HepG2 (cell line): ENCODE data around the gene VASN. TPM values are rescaled to one million over a fixed set of nuclear protein-coding genes. Genes with fewer than 3 reads are reported as not detected.

Source experiments
- AGO2 ChIP-seq: fragments of 200-400 bp; formaldehyde crosslinking; optimal IDR thresholded peaks from 2 replicates; pipeline ENCODE3; 2017; ENCODE audit warnings: mild to moderate bottlenecking, low read depth, low read length, moderate library complexity
- ATRX ChIP-seq: sonication (generic); formaldehyde crosslinking; IDR thresholded peaks from 2 replicates; pipeline ENCODE4 v1.4.0; 2020; ENCODE audit warnings: missing genetic modification reagents, borderline replicate concordance
- HHEX ChIP-seq: IDR thresholded peaks from 2 replicates; pipeline ENCODE4 v1.6.1; 2016; ENCODE audit warnings: control low read depth
- KDM5A ChIP-seq: fragments of 200-600 bp; sonication (generic); IDR thresholded peaks from 2 replicates; pipeline ENCODE4 v1.7.0; 2018; ENCODE audit warnings: antibody characterized with exemption, mild to moderate bottlenecking, low read length, borderline replicate concordance
- KLF12 ChIP-seq: sonication (generic); formaldehyde crosslinking; IDR thresholded peaks from 2 replicates; pipeline ENCODE4 v1.4.0; 2020; ENCODE audit warnings: missing genetic modification reagents, borderline replicate concordance
- MTA1 ChIP-seq: sonication (generic); formaldehyde crosslinking; IDR thresholded peaks from 2 replicates; pipeline ENCODE4 v1.4.0; 2020; ENCODE audit warnings: missing genetic modification reagents, mild to moderate bottlenecking, borderline replicate concordance
- MXI1 ChIP-seq: IDR thresholded peaks from 3 replicates; pipeline ENCODE4 v1.6.1; 2012; ENCODE audit warnings: low read depth, low read length, inconsistent platforms, borderline replicate concordance
- NFIB ChIP-seq: sonication (generic); formaldehyde crosslinking; IDR thresholded peaks from 2 replicates; pipeline ENCODE4 v1.9.0; 2021; ENCODE audit warnings: missing genetic modification reagents, mild to moderate bottlenecking, borderline replicate concordance
- RFXANK ChIP-seq: IDR thresholded peaks from 2 replicates; pipeline ENCODE4 v1.6.1; 2016
- SRSF4 ChIP-seq: fragments of 200-400 bp; formaldehyde crosslinking; IDR thresholded peaks from one replicate; pipeline ENCODE4 v1.6.1; 2018; ENCODE audit warnings: mild to moderate bottlenecking, low read depth, low read length, moderate library complexity; ENCODE audit not compliant: poor library complexity, severe bottlenecking
- ZBTB3 ChIP-seq: sonication (generic); formaldehyde crosslinking; IDR thresholded peaks from 2 replicates; pipeline ENCODE4 v1.4.0; 2020; ENCODE audit warnings: low read depth, mild to moderate bottlenecking, moderate library complexity, missing genetic modification reagents, borderline replicate concordance
- ZNF235 ChIP-seq: sonication (generic); formaldehyde crosslinking; IDR thresholded peaks from 2 replicates; pipeline ENCODE4 v1.8.1; 2023; ENCODE audit warnings: mild to moderate bottlenecking, missing genetic modification reagents, borderline replicate concordance
- ZNF263 ChIP-seq: sonication (generic); formaldehyde crosslinking; IDR thresholded peaks from 2 replicates; pipeline ENCODE4 v1.4.0; 2020; ENCODE audit warnings: missing genetic modification reagents
- ZSCAN25 ChIP-seq: sonication (generic); formaldehyde crosslinking; IDR thresholded peaks from 2 replicates; pipeline ENCODE4 v1.8.0; 2022; ENCODE audit warnings: mild to moderate bottlenecking, missing genetic modification reagents
- polyA plus RNA-seq, 8 experiments: library from polyadenylated mRNA; depleted of rRNA in 3 of 8; stranded (reverse) in 7 of 8; unstranded in 1 of 8; fragments of >200 nt; fragmentation: Illumina TruSeq in 4 of 8; extraction: Trizol in 4 of 8; gene quantifications; 2 replicates each; pipeline versions ENCODE4 v1.2.1 to v1.2.3, GENCODE V29; 2011 to 2016; ENCODE audit warnings: low read depth in 4 of 8, missing spikeins in 1 of 8, mixed read lengths in 1 of 8; ENCODE audit not compliant: insufficient read depth in 1 of 8
- total RNA-seq, 5 experiments: library from RNA; depleted of rRNA; stranded (reverse); fragments of >200 nt; fragmentation: Illumina TruSeq; extraction: Trizol; gene quantifications; 2 replicates each; pipeline ENCODE4 v1.2.3, GENCODE V29; 2016; ENCODE audit warnings: low read depth in 1 of 5
- TF ChIP-seq, protein P1 (sequence below): sonication (generic); formaldehyde crosslinking; IDR thresholded peaks from 2 replicates; pipeline ENCODE4 v1.5.1; 2020; ENCODE audit warnings: mild to moderate bottlenecking, moderate library complexity, missing genetic modification reagents
- TF ChIP-seq, protein P2 (sequence below): IDR thresholded peaks from 2 replicates; pipeline ENCODE4 v1.6.1; 2016; ENCODE audit warnings: mild to moderate bottlenecking
- TF ChIP-seq, protein P3 (sequence below), 2 experiments: IDR thresholded peaks; 2 replicates each; pipeline ENCODE4 v1.6.1; 2011 to 2012; ENCODE audit warnings: low read length in 2 of 2, borderline replicate concordance in 1 of 2, low read depth in 1 of 2, mild to moderate bottlenecking in 1 of 2, moderate library complexity in 1 of 2
- TF ChIP-seq, protein P4 (sequence below): IDR thresholded peaks from 2 replicates; pipeline ENCODE4 v1.6.1; 2016; ENCODE audit warnings: control low read depth
- TF ChIP-seq, protein P5 (sequence below): IDR thresholded peaks from 2 replicates; pipeline ENCODE4 v1.6.1; 2016; ENCODE audit warnings: mild to moderate bottlenecking, missing biosample characterization, missing genetic modification reagents

VASN gene
- total and polyA plus RNA-seq, 2 of the 13 experiments (the other 11 are each of a cell fraction or from before 2014, with no cell fraction given) = 8.4 to 18.2 TPM

DNA sequence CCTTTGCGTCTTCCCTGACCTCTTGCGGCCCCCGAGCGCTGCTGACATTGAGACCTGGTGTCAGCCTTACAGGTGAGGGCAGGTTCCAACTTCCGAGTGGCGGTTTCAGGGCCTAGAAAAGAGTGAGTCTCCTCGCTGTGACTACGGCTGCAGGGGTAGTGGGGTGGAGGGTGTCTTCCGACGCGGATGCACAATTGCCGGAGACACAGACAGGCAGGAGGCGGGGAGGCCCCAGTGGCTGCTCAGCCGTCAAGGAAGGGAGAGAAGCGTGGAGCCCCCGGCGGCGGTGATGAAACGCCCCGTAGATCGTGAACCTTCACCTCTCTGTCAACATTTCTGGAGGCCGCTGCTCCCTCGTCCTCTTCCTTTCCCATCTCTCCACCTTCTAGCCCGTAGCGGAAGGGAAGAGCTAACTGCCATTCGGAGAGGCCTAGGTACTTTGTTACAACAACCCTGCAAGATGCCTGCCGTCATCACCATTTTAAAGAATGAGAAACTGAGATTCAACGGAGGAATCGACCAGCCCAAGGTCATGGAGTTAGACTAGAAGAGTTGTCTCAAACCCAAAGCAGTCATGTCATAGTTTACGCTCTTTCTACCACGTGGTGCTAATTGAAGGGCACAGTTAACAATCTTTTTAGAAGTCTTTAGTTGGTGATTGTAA lies 54.5 kb downstream of the VASN start (continued):
- TF ChIP-seq, protein P1, sequence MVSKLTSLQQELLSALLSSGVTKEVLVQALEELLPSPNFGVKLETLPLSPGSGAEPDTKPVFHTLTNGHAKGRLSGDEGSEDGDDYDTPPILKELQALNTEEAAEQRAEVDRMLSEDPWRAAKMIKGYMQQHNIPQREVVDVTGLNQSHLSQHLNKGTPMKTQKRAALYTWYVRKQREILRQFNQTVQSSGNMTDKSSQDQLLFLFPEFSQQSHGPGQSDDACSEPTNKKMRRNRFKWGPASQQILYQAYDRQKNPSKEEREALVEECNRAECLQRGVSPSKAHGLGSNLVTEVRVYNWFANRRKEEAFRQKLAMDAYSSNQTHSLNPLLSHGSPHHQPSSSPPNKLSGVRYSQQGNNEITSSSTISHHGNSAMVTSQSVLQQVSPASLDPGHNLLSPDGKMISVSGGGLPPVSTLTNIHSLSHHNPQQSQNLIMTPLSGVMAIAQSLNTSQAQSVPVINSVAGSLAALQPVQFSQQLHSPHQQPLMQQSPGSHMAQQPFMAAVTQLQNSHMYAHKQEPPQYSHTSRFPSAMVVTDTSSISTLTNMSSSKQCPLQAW = peak; percentile 82
- TF ChIP-seq SRSF4 = no peak
- TF ChIP-seq ZNF263 = peak; percentile 44; the same call in 1 of the 2 replicates
- no peak for TF ChIP-seq ATRX (CRISPR knock-in tag)
- TF ChIP-seq, protein P2, sequence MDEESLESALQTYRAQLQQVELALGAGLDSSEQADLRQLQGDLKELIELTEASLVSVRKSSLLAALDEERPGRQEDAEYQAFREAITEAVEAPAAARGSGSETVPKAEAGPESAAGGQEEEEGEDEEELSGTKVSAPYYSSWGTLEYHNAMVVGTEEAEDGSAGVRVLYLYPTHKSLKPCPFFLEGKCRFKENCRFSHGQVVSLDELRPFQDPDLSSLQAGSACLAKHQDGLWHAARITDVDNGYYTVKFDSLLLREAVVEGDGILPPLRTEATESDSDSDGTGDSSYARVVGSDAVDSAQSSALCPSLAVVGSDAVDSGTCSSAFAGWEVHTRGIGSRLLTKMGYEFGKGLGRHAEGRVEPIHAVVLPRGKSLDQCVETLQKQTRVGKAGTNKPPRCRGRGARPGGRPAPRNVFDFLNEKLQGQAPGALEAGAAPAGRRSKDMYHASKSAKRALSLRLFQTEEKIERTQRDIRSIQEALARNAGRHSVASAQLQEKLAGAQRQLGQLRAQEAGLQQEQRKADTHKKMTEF (CRISPR knock-in tag) = peak; percentile 65; the same call in 1 of the 2 replicates
- no peak for TF ChIP-seq KLF12 (CRISPR knock-in tag)
- peak; percentile 44; the same call in 1 of the 2 replicates for TF ChIP-seq ZBTB3 (CRISPR knock-in tag)
- TF ChIP-seq, protein P3, sequence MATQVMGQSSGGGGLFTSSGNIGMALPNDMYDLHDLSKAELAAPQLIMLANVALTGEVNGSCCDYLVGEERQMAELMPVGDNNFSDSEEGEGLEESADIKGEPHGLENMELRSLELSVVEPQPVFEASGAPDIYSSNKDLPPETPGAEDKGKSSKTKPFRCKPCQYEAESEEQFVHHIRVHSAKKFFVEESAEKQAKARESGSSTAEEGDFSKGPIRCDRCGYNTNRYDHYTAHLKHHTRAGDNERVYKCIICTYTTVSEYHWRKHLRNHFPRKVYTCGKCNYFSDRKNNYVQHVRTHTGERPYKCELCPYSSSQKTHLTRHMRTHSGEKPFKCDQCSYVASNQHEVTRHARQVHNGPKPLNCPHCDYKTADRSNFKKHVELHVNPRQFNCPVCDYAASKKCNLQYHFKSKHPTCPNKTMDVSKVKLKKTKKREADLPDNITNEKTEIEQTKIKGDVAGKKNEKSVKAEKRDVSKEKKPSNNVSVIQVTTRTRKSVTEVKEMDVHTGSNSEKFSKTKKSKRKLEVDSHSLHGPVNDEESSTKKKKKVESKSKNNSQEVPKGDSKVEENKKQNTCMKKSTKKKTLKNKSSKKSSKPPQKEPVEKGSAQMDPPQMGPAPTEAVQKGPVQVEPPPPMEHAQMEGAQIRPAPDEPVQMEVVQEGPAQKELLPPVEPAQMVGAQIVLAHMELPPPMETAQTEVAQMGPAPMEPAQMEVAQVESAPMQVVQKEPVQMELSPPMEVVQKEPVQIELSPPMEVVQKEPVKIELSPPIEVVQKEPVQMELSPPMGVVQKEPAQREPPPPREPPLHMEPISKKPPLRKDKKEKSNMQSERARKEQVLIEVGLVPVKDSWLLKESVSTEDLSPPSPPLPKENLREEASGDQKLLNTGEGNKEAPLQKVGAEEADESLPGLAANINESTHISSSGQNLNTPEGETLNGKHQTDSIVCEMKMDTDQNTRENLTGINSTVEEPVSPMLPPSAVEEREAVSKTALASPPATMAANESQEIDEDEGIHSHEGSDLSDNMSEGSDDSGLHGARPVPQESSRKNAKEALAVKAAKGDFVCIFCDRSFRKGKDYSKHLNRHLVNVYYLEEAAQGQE (IDR thresholded peaks at IDR 0.05; ENCODE audit: borderline replicate concordance in 1 of 2, low read depth in 1 of 2, low read length in 2 of 2) = no peak
- peak; percentile 73; the same call in 1 of the 3 replicates for TF ChIP-seq MXI1
- peak; percentile 84 for TF ChIP-seq AGO2
- TF ChIP-seq, protein P4, sequence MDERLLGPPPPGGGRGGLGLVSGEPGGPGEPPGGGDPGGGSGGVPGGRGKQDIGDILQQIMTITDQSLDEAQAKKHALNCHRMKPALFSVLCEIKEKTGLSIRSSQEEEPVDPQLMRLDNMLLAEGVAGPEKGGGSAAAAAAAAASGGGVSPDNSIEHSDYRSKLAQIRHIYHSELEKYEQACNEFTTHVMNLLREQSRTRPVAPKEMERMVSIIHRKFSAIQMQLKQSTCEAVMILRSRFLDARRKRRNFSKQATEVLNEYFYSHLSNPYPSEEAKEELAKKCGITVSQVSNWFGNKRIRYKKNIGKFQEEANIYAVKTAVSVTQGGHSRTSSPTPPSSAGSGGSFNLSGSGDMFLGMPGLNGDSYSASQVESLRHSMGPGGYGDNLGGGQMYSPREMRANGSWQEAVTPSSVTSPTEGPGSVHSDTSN (CRISPR knock-in tag) = 0 out of 2 replicates have a peak, but pooled peaks have one; percentile 22
- TF ChIP-seq ZSCAN25 = peak; percentile 97
- peak; percentile 83 for TF ChIP-seq KDM5A
- TF ChIP-seq NFIB (CRISPR knock-in tag) = no peak
- TF ChIP-seq ZNF235 = peak; percentile 99
- peak; percentile 83; the same call in 1 of the 2 replicates for TF ChIP-seq MTA1
- TF ChIP-seq HHEX (CRISPR knock-in tag) = peak; percentile 67; the same call in 1 of the 2 replicates
- TF ChIP-seq RFXANK (CRISPR knock-in tag) = no peak
- TF ChIP-seq, protein P5, sequence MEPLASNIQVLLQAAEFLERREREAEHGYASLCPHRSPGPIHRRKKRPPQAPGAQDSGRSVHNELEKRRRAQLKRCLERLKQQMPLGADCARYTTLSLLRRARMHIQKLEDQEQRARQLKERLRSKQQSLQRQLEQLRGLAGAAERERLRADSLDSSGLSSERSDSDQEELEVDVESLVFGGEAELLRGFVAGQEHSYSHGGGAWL (CRISPR knock-in tag) = peak; percentile 22; the same call in 1 of the 2 replicates
